Measurements from ENCODE around the gene LTA4H.
A peak's percentile ranks its signal among the peaks of the same experiment; 100 is the strongest.

The LTA4H gene

DNA sequence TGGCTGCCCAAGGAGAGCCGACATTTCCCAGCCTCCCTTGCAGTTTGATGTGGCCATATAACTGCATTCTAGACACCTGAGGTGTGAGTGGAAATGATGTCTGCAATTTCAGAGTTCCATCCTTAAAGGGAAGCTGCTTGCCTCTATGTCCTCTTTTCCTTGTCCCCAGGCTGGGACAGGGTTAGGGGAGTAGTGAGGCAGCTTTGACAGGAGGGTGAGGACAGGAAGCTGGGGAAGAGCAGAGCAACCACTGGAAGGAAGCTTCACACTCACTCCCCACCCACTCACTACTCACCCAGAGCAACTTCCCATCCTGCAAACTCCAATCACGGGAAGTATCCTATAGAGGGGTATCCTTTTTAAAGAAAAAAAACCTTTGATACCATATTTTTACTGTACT, 28.9 kb upstream of the LTA4H start:
- Mint-ChIP-seq H3K9me3 (no peaks in the 10 kb centered on the region), H3K4me1 (peaks cover 26% of the 10 kb centered on the region), H3K27me3 (no peaks in the 10 kb centered on the region), H3K27ac (no peak overlapping the region), H3K36me3 (no peaks in the 10 kb centered on the region), H3K4me3 (no peak overlapping the region)

DNA sequence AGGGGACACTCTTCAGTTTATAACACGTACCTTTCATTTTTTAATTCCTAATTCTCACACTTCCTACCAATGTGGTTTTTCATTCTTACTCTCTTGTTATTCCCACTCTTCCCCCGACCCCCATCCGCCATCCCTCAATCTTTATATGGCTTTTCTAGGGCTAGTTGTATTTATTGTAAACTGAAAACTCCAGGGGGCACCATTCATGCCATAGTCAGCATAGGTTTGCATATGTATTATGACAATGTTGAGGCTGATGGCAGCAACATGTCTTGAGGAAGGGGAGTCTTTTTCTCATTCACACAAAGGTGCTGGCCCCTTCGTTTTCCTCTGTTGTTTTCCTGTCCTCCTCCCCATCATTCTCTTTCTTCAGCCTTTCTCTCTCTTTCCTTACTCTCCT, 27.7 kb upstream of the LTA4H start:
- Mint-ChIP-seq H3K4me1 (peaks cover 26% of the 10 kb centered on the region), H3K4me3 (no peak overlapping the region), H3K27me3 (no peaks in the 10 kb centered on the region), H3K9me3 (no peaks in the 10 kb centered on the region), H3K27ac (peak overlapping the region; percentile 74), H3K36me3 (no peaks in the 10 kb centered on the region)

DNA sequence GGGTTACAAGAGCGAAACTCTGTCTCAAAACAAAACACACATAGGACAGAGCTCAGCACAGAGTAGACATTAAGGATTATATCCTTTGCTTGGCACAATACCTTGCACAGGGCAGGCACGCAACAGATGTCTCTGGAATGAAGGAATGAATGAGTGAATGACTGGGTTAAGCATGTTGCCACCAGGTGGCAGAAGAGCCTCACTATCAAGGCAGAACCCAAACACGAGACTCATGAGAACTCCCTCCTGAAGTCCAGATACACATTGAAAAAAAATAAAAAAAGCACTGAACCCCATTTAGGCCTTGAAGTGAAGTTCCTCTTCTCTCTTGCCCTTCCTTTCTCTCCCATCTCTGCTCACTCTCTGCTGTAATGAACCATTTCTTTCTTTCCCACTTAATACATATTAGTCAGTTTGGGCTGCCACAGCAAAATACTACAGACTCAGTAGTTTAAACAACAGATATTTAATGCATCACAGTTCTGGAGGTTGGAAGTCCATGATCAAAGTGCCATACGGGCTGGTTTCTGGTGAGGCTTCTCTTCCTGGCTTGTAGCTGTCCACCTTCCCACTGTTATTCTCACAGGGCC, 26.6 kb upstream of the LTA4H start:
- Mint-ChIP-seq H3K4me3 (no peak overlapping the region), H3K27me3 (no peaks in the 10 kb centered on the region), H3K27ac (no peak overlapping the region), H3K4me1 (peaks cover 26% of the 10 kb centered on the region), H3K36me3 (no peaks in the 10 kb centered on the region), H3K9me3 (no peaks in the 10 kb centered on the region)

DNA sequence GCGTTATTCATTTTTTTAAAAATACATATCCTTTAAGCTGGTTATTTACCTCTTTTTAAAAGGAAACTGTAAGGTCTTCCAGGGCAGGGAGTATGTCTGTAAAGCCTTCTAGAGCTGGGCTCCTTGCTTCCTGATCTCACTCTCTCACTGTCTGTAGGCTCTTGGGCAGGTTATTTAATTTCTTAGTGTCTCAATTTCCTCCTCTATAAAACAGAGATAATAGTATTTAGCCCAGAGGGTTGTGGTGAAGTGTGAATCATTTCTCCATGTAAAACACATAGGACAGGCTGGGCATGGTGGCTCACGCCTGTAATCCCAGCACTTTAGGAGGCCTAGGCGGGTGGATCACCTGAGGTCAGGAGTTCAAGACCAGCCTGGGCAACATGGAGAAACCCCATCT, 25.9 kb upstream of the LTA4H start:
- H3K4me1 Mint-ChIP-seq = peaks cover 26% of the 10 kb centered on the region
- no peaks in the 10 kb centered on the region for H3K36me3 Mint-ChIP-seq
- H3K27me3 Mint-ChIP-seq = no peaks in the 10 kb centered on the region
- no peaks in the 10 kb centered on the region for H3K9me3 Mint-ChIP-seq
- H3K4me3 Mint-ChIP-seq = no peak overlapping the region
- H3K27ac Mint-ChIP-seq = no peak overlapping the region

DNA sequence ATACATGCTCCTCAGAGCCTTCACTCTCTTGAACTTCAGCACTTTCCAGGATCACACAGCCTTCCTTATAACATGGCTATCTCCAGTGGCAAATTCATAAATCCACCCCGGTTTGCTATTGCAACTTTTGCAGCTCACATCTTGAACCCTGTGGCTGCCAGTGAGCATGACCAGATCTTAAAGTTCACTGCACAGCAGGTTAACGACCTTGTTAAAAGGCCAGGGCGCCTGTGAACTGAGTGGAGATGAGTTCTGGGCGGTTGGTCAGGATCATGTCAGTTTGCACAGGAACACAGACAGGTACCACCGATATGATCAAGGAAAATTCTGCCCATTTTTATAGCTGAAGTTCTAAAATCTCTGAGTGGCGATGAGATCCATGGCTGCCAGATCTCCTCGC, 24.7 kb upstream of the LTA4H start:
- Mint-ChIP-seq H3K27ac (no peak overlapping the region), H3K4me1 (peaks cover 26% of the 10 kb centered on the region), H3K27me3 (no peaks in the 10 kb centered on the region), H3K4me3 (no peak overlapping the region), H3K36me3 (no peaks in the 10 kb centered on the region), H3K9me3 (no peaks in the 10 kb centered on the region)

DNA sequence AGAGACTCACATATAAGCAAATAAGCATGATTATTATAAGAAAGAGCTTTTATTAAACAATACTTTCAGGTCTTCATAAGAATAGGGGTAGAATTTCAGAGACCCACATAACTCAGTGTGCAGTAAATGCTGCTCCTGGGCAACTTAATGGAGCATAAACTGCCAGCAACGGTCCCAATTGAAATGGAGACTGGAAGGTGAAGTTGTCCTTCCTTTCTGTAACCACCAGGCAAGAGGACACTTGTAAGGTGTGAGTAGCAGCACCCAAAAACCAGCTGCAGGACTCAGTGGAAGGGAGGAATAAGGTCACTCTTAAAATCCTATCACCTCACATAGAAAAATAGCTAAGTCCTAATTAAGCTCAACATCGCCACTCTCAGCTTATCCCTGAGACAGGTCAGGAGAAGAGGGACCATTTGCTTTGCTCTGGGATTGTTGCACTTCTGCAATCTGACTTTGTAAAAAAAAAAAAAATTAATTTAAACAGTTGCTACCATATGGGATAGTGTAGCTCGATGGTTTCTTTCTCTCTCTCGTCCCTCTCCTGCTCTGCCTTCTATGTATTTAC, 22.7 kb upstream of the LTA4H start:
- peaks cover 10% of the 10 kb centered on the region for H3K4me1 Mint-ChIP-seq
- no peaks in the 10 kb centered on the region for H3K9me3 Mint-ChIP-seq

DNA sequence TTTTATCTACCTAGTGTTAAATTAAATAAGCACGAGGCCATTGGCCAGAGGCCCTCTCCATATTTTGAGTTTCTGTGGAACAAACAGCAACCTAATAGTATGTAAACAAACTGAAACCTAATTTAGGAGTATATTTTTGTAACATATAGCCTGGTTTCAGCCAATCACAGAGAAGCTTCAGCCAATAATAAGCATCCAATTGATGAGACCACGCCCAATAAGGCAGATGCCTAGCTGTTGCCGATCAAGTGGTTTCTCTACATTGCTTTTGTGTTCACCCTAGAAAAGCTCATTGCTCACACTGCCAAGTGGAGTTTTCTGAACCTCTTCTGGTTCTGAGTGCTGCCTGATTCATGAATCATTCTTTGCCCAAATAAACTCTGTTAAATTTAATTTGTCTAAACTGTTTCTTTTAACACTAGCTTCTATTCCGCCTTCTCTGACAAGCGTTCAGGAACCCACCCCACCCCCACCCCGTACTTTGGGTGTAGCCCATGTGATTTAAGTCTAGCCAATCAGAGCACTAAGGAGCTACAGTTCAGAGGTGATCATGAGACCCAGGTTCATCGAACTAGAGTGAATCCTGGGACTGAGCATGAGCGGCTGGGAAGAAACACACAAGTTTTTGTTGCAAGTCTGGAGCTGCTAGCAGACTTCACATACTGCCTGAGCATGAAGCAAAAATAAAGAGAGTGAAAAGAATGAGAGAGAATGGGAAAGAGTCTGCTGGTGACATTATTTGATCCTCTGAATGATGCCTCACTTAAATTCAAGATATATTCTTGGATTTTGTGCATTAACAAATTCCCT, 21.5 kb upstream of the LTA4H start:
- no peaks in the 10 kb centered on the region for H3K27me3 Mint-ChIP-seq
- peaks cover 2% of the 10 kb centered on the region for H3K4me1 Mint-ChIP-seq
- H3K36me3 Mint-ChIP-seq = no peaks in the 10 kb centered on the region
- no peak overlapping the region for H3K27ac Mint-ChIP-seq
- no peak overlapping the region for H3K4me3 Mint-ChIP-seq
- H3K9me3 Mint-ChIP-seq = no peaks in the 10 kb centered on the region

More for the DNA sequence above, 22.7 kb upstream of the LTA4H start:
- Mint-ChIP-seq H3K27ac (no peak overlapping the region), H3K27me3 (no peaks in the 10 kb centered on the region), H3K4me3 (no peak overlapping the region), H3K36me3 (no peaks in the 10 kb centered on the region)

DNA sequence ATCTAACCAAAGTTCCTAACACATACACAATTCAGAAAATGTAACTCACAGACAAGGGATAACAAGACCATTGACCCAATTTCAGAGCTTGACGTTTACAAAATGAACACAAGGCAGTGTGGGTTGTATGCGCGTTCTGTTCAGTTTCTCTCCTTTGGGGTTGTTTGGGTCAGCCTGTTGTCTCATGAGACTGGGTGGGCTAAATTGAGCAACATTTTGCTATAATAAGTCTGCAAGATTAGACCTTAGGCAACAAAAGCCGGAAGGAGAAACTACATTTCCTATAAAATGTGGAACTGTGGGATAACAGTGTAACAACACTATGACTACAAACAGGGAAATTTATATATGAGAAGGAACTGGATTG, 18.8 kb upstream of the LTA4H start:
- Mint-ChIP-seq H3K4me1 (peaks cover 4% of the 10 kb centered on the region), H3K36me3 (no peaks in the 10 kb centered on the region), H3K4me3 (no peak overlapping the region), H3K9me3 (no peaks in the 10 kb centered on the region), H3K27ac (no peak overlapping the region), H3K27me3 (no peaks in the 10 kb centered on the region)

DNA sequence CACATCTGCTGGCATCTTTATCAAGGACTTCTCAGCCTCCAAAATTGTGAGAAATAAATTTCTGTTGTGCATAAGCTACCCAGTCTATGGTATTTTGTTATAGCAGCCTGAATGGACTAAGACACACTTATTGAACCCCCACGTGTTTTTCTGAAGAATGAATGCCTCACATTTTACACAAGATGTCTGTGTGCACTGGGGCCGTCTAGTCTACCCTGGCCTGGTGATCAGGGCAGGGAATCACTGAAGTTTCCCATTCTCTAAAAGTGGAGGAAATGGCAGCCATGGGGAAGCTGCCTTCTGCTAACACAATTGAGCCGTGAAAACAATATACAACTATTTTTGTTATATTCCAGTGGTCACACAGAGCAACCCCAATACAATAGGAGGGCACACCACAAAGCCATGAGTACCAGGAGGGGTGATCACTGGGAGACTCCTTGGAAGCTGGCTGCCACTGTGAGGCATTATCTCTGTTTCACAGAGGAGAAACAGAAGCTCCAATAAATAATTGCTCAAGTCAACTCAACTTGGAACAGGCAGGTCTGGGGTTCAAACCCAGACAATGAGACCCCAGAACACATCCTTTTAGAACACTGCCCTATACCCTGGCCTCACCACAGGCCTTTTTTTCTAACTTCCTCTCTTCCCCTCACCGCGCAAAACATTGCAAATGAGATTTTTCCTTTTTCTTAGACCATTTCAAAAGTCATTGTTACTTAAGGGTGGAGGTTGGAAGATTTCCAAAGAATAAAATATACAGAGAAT, 18.3 kb upstream of the LTA4H start:
- Mint-ChIP-seq H3K4me1 (peaks cover 9% of the 10 kb centered on the region), H3K27me3 (no peaks in the 10 kb centered on the region), H3K4me3 (no peak overlapping the region), H3K36me3 (no peaks in the 10 kb centered on the region), H3K9me3 (no peaks in the 10 kb centered on the region), H3K27ac (no peak overlapping the region)

DNA sequence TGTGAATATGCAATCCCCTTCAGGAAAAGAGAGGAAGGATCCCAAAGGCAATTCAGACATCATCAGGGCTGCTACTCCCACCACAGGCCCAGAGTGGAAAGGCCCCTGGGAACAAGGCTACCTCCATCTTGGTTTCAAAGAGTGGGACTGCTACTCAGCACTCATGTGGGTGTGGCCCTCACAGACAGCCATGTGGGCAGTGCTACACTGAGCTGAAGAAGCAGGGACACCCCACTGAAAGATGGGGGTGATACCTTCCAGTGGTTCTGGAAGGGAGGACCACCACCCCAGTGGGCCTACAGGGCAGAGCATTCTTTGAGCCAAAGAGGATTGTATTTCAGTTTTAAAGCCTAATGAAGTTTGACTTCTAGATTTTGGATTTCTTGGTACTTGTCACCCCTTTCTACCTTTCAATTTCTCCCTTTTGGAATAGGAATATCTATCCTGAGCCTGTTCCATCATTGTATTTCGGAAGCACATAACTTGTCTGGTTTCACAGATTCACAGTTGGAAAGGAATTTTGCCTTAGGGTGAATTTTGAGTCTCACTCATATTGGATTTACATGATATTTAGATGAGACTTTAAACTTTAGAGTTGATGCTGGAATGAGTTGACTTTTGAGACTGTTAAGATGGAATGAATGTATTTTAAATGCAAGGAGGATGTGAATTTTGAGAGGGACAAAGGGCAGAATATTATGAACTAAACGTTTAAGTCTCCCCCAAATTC, 16.5 kb upstream of the LTA4H start:
- Mint-ChIP-seq H3K27me3 (no peaks in the 10 kb centered on the region), H3K9me3 (no peaks in the 10 kb centered on the region), H3K36me3 (no peaks in the 10 kb centered on the region), H3K4me3 (no peak overlapping the region), H3K4me1 (peaks cover 27% of the 10 kb centered on the region), H3K27ac (no peak overlapping the region)

DNA sequence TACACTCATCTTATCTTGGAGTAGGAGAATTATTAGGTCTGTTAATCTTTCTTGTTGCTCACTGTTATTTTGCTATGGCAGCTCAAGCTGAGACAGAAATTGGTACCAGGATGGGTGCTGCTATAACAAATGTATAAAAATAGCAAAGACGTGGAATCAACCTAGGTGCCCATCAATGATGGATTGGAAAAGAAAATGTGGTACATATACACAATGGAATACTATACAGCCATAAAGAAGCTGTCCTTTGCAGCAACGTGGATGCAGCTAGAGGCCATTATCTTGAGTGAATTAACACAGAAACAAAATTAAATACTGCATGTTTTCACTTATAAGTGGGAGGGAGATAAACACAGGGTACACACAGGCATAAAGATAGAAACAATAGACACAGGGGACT, 14.8 kb upstream of the LTA4H start:
- Mint-ChIP-seq H3K9me3 (no peaks in the 10 kb centered on the region), H3K4me3 (no peak overlapping the region), H3K36me3 (no peaks in the 10 kb centered on the region), H3K27me3 (no peaks in the 10 kb centered on the region), H3K27ac (no peak overlapping the region), H3K4me1 (peaks cover 38% of the 10 kb centered on the region)

DNA sequence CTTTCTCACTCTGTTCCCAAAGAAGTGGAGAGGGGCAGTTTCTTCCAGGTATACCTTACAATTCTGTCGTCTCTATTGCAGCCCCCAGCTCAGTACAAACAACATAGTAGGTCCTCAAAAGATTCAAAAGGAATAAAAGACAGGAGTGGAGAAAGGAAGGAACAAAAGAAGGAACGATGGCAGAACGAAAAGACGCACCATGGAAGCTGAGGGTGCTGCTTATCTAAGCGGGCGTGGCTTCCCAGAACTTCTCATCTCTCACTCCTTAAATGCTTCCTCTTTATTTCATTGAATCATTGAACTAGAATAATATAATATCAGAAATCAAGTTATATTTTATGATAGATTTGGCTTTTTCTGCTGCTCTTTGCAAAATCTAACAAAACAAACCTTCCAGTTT, 13.7 kb upstream of the LTA4H start:
- H3K27ac Mint-ChIP-seq = no peak overlapping the region
- peaks cover 48% of the 10 kb centered on the region for H3K4me1 Mint-ChIP-seq
- no peaks in the 10 kb centered on the region for H3K36me3 Mint-ChIP-seq
- H3K9me3 Mint-ChIP-seq = no peaks in the 10 kb centered on the region
- H3K27me3 Mint-ChIP-seq = no peaks in the 10 kb centered on the region
- H3K4me3 Mint-ChIP-seq = no peak overlapping the region

DNA sequence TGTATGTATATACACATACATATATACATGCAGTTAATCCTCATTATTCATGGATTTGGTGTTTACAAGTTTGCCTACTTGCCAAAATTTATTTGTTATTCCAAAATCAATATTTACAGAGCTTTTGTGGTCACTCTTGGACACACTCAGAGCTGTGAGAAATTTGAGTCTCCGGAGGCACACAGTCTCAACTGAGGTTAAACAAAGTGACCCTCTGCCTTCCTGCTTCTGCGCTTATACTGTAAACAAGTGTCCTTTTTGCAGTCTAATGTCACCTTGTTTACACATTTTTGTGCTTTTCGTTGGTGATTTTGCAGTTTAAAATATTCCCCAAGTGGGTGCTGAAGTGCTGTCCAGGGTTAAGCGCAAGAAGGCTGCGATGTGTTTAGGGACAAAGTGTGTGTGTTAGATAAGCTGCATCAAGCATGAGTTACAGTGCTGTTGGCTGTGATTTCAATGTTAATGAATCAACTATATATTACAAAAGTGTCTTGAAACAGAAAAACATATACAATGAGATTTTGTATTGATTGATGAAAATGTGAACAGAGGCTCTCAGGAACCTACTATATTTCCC, 13.1 kb upstream of the LTA4H start:
- Mint-ChIP-seq H3K4me3 (no peak overlapping the region), H3K27ac (peak overlapping the region; percentile 87), H3K36me3 (no peaks in the 10 kb centered on the region), H3K27me3 (no peaks in the 10 kb centered on the region), H3K4me1 (peaks cover 54% of the 10 kb centered on the region), H3K9me3 (no peaks in the 10 kb centered on the region)

DNA sequence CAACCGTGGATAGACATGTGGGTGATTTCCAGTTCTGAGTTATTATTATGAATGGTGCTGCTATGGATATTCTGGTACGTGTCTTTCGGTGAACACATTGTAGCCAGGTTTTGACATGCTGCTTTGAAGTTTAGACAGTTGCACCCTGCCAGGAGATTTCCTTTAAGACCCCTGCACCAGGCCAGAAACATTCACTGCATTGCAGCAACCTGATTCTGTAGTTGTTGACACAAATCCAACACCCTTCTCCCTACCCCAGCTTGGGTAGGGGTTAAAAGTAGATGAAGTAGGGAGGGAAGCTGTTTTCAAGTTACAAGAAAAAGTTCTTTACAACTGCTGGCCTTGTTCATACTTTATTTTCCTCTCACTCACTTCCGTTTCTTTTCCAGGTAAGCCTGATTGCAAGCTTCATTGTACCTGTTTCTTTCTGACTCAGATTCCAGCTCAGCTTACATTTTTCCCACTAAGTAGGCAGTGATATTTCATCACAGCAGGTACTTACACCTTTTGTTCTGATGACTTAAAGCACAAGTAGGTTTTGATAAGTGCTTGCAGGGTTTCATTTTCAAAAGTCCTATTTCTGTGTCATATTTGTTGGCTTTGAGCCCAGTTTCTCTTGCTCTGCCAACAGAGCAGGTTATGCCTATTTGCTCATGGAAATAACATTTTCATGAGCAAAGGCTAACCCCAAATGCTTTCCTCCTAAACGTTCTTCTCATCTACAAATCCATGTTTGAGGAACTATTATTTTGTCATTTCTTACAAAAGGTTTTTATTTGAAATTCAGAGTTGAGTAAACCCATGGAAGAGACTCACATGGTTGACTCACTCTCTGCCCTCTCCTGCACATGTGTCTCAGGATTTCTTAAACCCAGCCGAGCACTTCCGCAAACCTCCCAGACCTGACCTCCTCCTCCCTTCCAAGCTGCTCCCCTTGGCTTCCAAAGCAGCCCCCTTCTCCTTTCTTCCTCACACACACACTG, 12.1 kb upstream of the LTA4H start:
- H3K4me3 Mint-ChIP-seq = peak overlapping the region; percentile 74
- peaks cover 55% of the 10 kb centered on the region for H3K4me1 Mint-ChIP-seq
- H3K36me3 Mint-ChIP-seq = no peaks in the 10 kb centered on the region

More for the DNA sequence above, 12.1 kb upstream of the LTA4H start:
- Mint-ChIP-seq H3K9me3 (no peaks in the 10 kb centered on the region), H3K27me3 (no peaks in the 10 kb centered on the region), H3K27ac (peak overlapping the region; percentile 87)
